ENCODE data around the gene MS4A1.
"Not testable (repeated sequence)": the region's sequence is repeated elsewhere in the genome, so short reads cannot be mapped to it uniquely, and the experiment has no call there.

MS4A1 gene
- long read RNA-seq, donor 1: 0 reads
- long read RNA-seq, donor 2: 0 reads
- long read RNA-seq, donor 3: 0 reads
- long read RNA-seq, donor 4: 0 reads
- long read RNA-seq, donor 5: 0 reads
- long read RNA-seq, donor 6: 0 reads
- long read RNA-seq, donor 7: 0 reads
- long read RNA-seq, donor 8: 0 reads

- DNase-seq: no peak
Measured at GRCh38 chr11:60455531-60456042, at the start of gene MS4A1. MS4A1 (plus strand) TSS chr11:60455847; CDS start chr11:60462375, 6,528 bp downstream.

- no peak for DNase-seq
Measured at GRCh38 chr11:60420015-60420414, 35.6 kb upstream of the MS4A1 start.

- no peak for DNase-seq
Measured at GRCh38 chr11:60422609-60423008, 33.0 kb upstream of the MS4A1 start.

- DNase-seq: no peak
Measured at GRCh38 chr11:60428517-60428916, 27.1 kb upstream of the MS4A1 start.

GRCh38 chr11:60429272-60429671, 26.4 kb upstream of the MS4A1 start, which contains the start of gene MS4A5:
MS4A5 (plus strand) TSS chr11:60429572; CDS start chr11:60429675, 103 bp downstream.
- DNase-seq: no peak

GRCh38 chr11:60431251-60431650, 24.4 kb upstream of the MS4A1 start:
- peak; percentile 6 for DNase-seq

GRCh38 chr11:60433401-60433800, 22.2 kb upstream of the MS4A1 start:
- no peak for DNase-seq

- no peak for DNase-seq
Measured at GRCh38 chr11:60447070-60447469, 8.6 kb upstream of the MS4A1 start.

GRCh38 chr11:60447846-60448245, 7.8 kb upstream of the MS4A1 start:
- DNase-seq: no peak

GRCh38 chr11:60451185-60451584, 4.5 kb upstream of the MS4A1 start:
- not testable (repeated sequence) for DNase-seq

GRCh38 chr11:60454212-60454611, 1.4 kb upstream of the MS4A1 start:
- DNase-seq: no peak

GRCh38 chr11:60457576-60457975, 1.9 kb downstream of the MS4A1 start:
- no peak for DNase-seq

GRCh38 chr11:60459345-60459744, 3.7 kb downstream of the MS4A1 start:
- no peak for DNase-seq

- DNase-seq: no peak
Measured at GRCh38 chr11:60468829-60469228, 13.2 kb downstream of the MS4A1 start.

GRCh38 chr11:60469723-60470122, 14.1 kb downstream of the MS4A1 start:
- DNase-seq: no peak

GRCh38 chr11:60477035-60477445, 21.4 kb downstream of the MS4A1 start:
- DNase-seq: no peak

- DNase-seq: no peak
Measured at GRCh38 chr11:60482361-60482760, 26.7 kb downstream of the MS4A1 start.

GRCh38 chr11:60485987-60486386, 30.3 kb downstream of the MS4A1 start:
- no peak for DNase-seq

- DNase-seq: no peak
Measured at GRCh38 chr11:60492488-60493009, 36.9 kb downstream of the MS4A1 start, which contains the start of gene MS4A12. MS4A12 (plus strand) TSS chr11:60492778; CDS start chr11:60497319, 4,541 bp downstream.

GRCh38 chr11:60493454-60493853, 37.8 kb downstream of the MS4A1 start:
- no peak for DNase-seq

GRCh38 chr11:60498399-60498798, 42.8 kb downstream of the MS4A1 start:
- no peak for DNase-seq

GRCh38 chr11:60498853-60499252, 43.2 kb downstream of the MS4A1 start:
- no peak for DNase-seq

- DNase-seq: no peak
Measured at GRCh38 chr11:60500276-60500910, 44.7 kb downstream of the MS4A1 start.

All from right kidney (tissue), 9 donors.